ENCODE results near the gene MAP2K3.
"Not testable (repeated sequence)": the region's sequence is repeated elsewhere in the genome, so short reads cannot be mapped to it uniquely, and the experiment has no call there.

Gene MAP2K3

GRCh38 chr17:21304551-21305151 lies 20.1 kb downstream of the MAP2K3 start:
- H3K27me3 ChIP-seq (ENCODE audit: control insufficient read depth, insufficient read depth, low read length); H3K4me3 ChIP-seq (ENCODE audit: low read length); H3K27ac ChIP-seq (ENCODE audit: low read length); H3K4me1 ChIP-seq (ENCODE audit: control insufficient read depth, insufficient read depth, low read length); H3K36me3 ChIP-seq (ENCODE audit: control insufficient read depth, insufficient read depth, low read length); DNase-seq (ENCODE audit: low read depth, low spot score); H3K9me3 ChIP-seq (ENCODE audit: control insufficient read depth, insufficient read depth, low read length): not testable (repeated sequence)
- WGBS (ENCODE audit: insufficient coverage, insufficient read length): no CpG with 5 or more reads among the region's 17 CpGs

- not testable (repeated sequence) for H3K27ac ChIP-seq (ENCODE audit: low read length); H3K4me1 ChIP-seq (ENCODE audit: control insufficient read depth, insufficient read depth, low read length); DNase-seq (ENCODE audit: low read depth, low spot score); H3K27me3 ChIP-seq (ENCODE audit: control insufficient read depth, insufficient read depth, low read length); H3K36me3 ChIP-seq (ENCODE audit: control insufficient read depth, insufficient read depth, low read length); H3K4me3 ChIP-seq (ENCODE audit: low read length); H3K9me3 ChIP-seq (ENCODE audit: control insufficient read depth, insufficient read depth, low read length)
- WGBS (ENCODE audit: insufficient coverage, insufficient read length): no CpG with 5 or more reads among the region's 20 CpGs
Observed at GRCh38 chr17:21305431-21306180, 21.1 kb downstream of the MAP2K3 start.

- DNase-seq (ENCODE audit: low read depth, low spot score); H3K27ac ChIP-seq (ENCODE audit: low read length); H3K4me3 ChIP-seq (ENCODE audit: low read length); H3K4me1 ChIP-seq (ENCODE audit: control insufficient read depth, insufficient read depth, low read length); H3K9me3 ChIP-seq (ENCODE audit: control insufficient read depth, insufficient read depth, low read length); H3K27me3 ChIP-seq (ENCODE audit: control insufficient read depth, insufficient read depth, low read length); H3K36me3 ChIP-seq (ENCODE audit: control insufficient read depth, insufficient read depth, low read length): not testable (repeated sequence)
- WGBS (ENCODE audit: insufficient coverage, insufficient read length): no CpG with 5 or more reads among the region's 8 CpGs
Observed at GRCh38 chr17:21306611-21307272, 22.2 kb downstream of the MAP2K3 start.

GRCh38 chr17:21307273-21307625 lies 22.7 kb downstream of the MAP2K3 start:
- H3K4me1 ChIP-seq (ENCODE audit: control insufficient read depth, insufficient read depth, low read length); H3K36me3 ChIP-seq (ENCODE audit: control insufficient read depth, insufficient read depth, low read length); DNase-seq (ENCODE audit: low read depth, low spot score); H3K4me3 ChIP-seq (ENCODE audit: low read length); H3K9me3 ChIP-seq (ENCODE audit: control insufficient read depth, insufficient read depth, low read length); H3K27me3 ChIP-seq (ENCODE audit: control insufficient read depth, insufficient read depth, low read length); H3K27ac ChIP-seq (ENCODE audit: low read length): not testable (repeated sequence)
- WGBS (ENCODE audit: insufficient coverage, insufficient read length): no CpG with 5 or more reads among the region's 5 CpGs

GRCh38 chr17:21308931-21309381 lies 24.4 kb downstream of the MAP2K3 start:
- H3K4me3 ChIP-seq (ENCODE audit: low read length); DNase-seq (ENCODE audit: low read depth, low spot score); H3K36me3 ChIP-seq (ENCODE audit: control insufficient read depth, insufficient read depth, low read length); H3K9me3 ChIP-seq (ENCODE audit: control insufficient read depth, insufficient read depth, low read length); H3K27ac ChIP-seq (ENCODE audit: low read length); H3K4me1 ChIP-seq (ENCODE audit: control insufficient read depth, insufficient read depth, low read length); H3K27me3 ChIP-seq (ENCODE audit: control insufficient read depth, insufficient read depth, low read length): not testable (repeated sequence)
- no CpG with 5 or more reads among the region's 6 CpGs for WGBS (ENCODE audit: insufficient coverage, insufficient read length)

- DNase-seq (ENCODE audit: low read depth, low spot score); H3K4me1 ChIP-seq (ENCODE audit: control insufficient read depth, insufficient read depth, low read length); H3K27me3 ChIP-seq (ENCODE audit: control insufficient read depth, insufficient read depth, low read length); H3K27ac ChIP-seq (ENCODE audit: low read length); H3K9me3 ChIP-seq (ENCODE audit: control insufficient read depth, insufficient read depth, low read length); H3K4me3 ChIP-seq (ENCODE audit: low read length); H3K36me3 ChIP-seq (ENCODE audit: control insufficient read depth, insufficient read depth, low read length): not testable (repeated sequence)
- no CpG with 5 or more reads among the region's 16 CpGs for WGBS (ENCODE audit: insufficient coverage, insufficient read length)
Observed at GRCh38 chr17:21310061-21310765, 25.7 kb downstream of the MAP2K3 start.

GRCh38 chr17:21310766-21311602 lies 26.5 kb downstream of the MAP2K3 start:
- H3K27ac ChIP-seq (ENCODE audit: low read length); DNase-seq (ENCODE audit: low read depth, low spot score); H3K9me3 ChIP-seq (ENCODE audit: control insufficient read depth, insufficient read depth, low read length); H3K4me1 ChIP-seq (ENCODE audit: control insufficient read depth, insufficient read depth, low read length); H3K27me3 ChIP-seq (ENCODE audit: control insufficient read depth, insufficient read depth, low read length); H3K36me3 ChIP-seq (ENCODE audit: control insufficient read depth, insufficient read depth, low read length); H3K4me3 ChIP-seq (ENCODE audit: low read length): not testable (repeated sequence)
- WGBS (ENCODE audit: insufficient coverage, insufficient read length): no CpG with 5 or more reads among the region's 22 CpGs

GRCh38 chr17:21313320-21313719 lies 28.8 kb downstream of the MAP2K3 start:
- no peak overlapping the region for H3K27ac ChIP-seq (ENCODE audit: low read length)
- no peaks in the 10 kb centered on the region; the same call in 1 of the 2 replicates for H3K36me3 ChIP-seq (ENCODE audit: control insufficient read depth, insufficient read depth, low read length)
- no peak for DNase-seq (ENCODE audit: low read depth, low spot score)
- H3K4me1 ChIP-seq (ENCODE audit: control insufficient read depth, insufficient read depth, low read length): no peaks in the 10 kb centered on the region
- H3K9me3 ChIP-seq (ENCODE audit: control insufficient read depth, insufficient read depth, low read length): no peaks in the 10 kb centered on the region
- no CpG with 5 or more reads among the region's 5 CpGs for WGBS (ENCODE audit: insufficient coverage, insufficient read length)
- no peak overlapping the region for H3K4me3 ChIP-seq (ENCODE audit: low read length)
- H3K27me3 ChIP-seq (ENCODE audit: control insufficient read depth, insufficient read depth, low read length): no peaks in the 10 kb centered on the region

GRCh38 chr17:21313761-21314160 lies 29.2 kb downstream of the MAP2K3 start:
- not testable (repeated sequence) for DNase-seq (ENCODE audit: low read depth, low spot score); H3K9me3 ChIP-seq (ENCODE audit: control insufficient read depth, insufficient read depth, low read length); H3K4me3 ChIP-seq (ENCODE audit: low read length); H3K27me3 ChIP-seq (ENCODE audit: control insufficient read depth, insufficient read depth, low read length); H3K4me1 ChIP-seq (ENCODE audit: control insufficient read depth, insufficient read depth, low read length); H3K27ac ChIP-seq (ENCODE audit: low read length); H3K36me3 ChIP-seq (ENCODE audit: control insufficient read depth, insufficient read depth, low read length)
- no CpG with 5 or more reads among the region's 2 CpGs for WGBS (ENCODE audit: insufficient coverage, insufficient read length)

- H3K4me3 ChIP-seq (ENCODE audit: low read length); H3K4me1 ChIP-seq (ENCODE audit: control insufficient read depth, insufficient read depth, low read length); H3K9me3 ChIP-seq (ENCODE audit: control insufficient read depth, insufficient read depth, low read length); H3K36me3 ChIP-seq (ENCODE audit: control insufficient read depth, insufficient read depth, low read length); H3K27me3 ChIP-seq (ENCODE audit: control insufficient read depth, insufficient read depth, low read length); DNase-seq (ENCODE audit: low read depth, low spot score); H3K27ac ChIP-seq (ENCODE audit: low read length): not testable (repeated sequence)
- no CpG with 5 or more reads among the region's 7 CpGs for whole genome bisulfite sequencing (ENCODE audit: insufficient coverage, insufficient read length)
Observed at GRCh38 chr17:21314261-21314664, 29.8 kb downstream of the MAP2K3 start.
